HCT116 (cell line): Measurements from ENCODE around the gene GBP2. TPM values are rescaled to one million over a fixed set of nuclear protein-coding genes. Genes with fewer than 3 reads are reported as not detected.

ENCODE experiments used
- ATAC-seq: fragments of 200-7000 bp; cut with Tn5 transposase; 2 replicates; pipeline ENCODE4 v1.9.1; 2020; ENCODE audit warnings: mild to moderate bottlenecking, moderate library complexity
- BruUV-seq: library from RNA; stranded (reverse); fragments of 400-500 nt; replicated peaks from 2 replicates; lab custom pipeline; 2021; lab: Mats Ljungman, UMichigan
- CTCF ChIA-PET: fragments of 300-600 bp; sonication (Branson Sonifier 250); formaldehyde crosslinking; loops from one replicate; lab custom pipeline; 2021; ENCODE audit warnings: antibody characterized with exemption; lab: Charles Lee
- POLR2A ChIA-PET: fragments of 300-600, 350-600 bp; sonication (Branson Sonifier 250); formaldehyde crosslinking; loops from one replicate; lab custom pipeline; 2021; ENCODE audit warnings: antibody characterized with exemption; lab: Charles Lee
- RAD21 ChIA-PET, 2 experiments: fragments of 300-600 bp; sonication (Branson Sonifier 250); formaldehyde crosslinking; loops; one replicate each; lab custom pipeline; 2023; ENCODE audit warnings: low total read pairs in 2 of 2; ENCODE audit not compliant: uncharacterized antibody in 2 of 2, unreplicated experiment in 2 of 2, low non-redundant PET in 1 of 2; lab: Charles Lee
- DNase-seq: peaks from one replicate; pipeline ENCODE4 v3.0.0-alpha.2; 2010; ENCODE audit warnings: low read depth, low spot score
- H2AFZ ChIP-seq: fragments of 200-600 bp; shearing (Covaris generic), sonication (generic); 2 replicates; pipeline ENCODE4 v1.6.1; 2017; ENCODE audit warnings: low read depth, mixed run types, mixed read lengths, antibody characterized with exemption, low read length; ENCODE audit not compliant: poor library complexity, severe bottlenecking
- H3K27ac ChIP-seq: 2 replicates; pipeline ENCODE4 v1.5.1; 2012; ENCODE audit warnings: low read depth, low read length
- H3K27me3 ChIP-seq: fragments of 200-600 bp; sonication (generic); 2 replicates; pipeline ENCODE4 v1.6.1; 2016; ENCODE audit warnings: mixed run types, low read length, mixed read lengths; ENCODE audit not compliant: insufficient read depth
- H3K36me3 ChIP-seq, 2 experiments: fragments of 200-500 bp in 1 of 2; fragments of 200-600 bp in 1 of 2; sonication (Bioruptor generic) in 1 of 2; sonication (generic) in 1 of 2; 2 replicates each; pipeline versions ENCODE4 v1.5.1 to v1.6.1; 2014 to 2016; ENCODE audit warnings: low read length in 2 of 2, inconsistent platforms in 1 of 2, mixed read lengths in 1 of 2, mixed run types in 1 of 2; ENCODE audit not compliant: insufficient read depth in 2 of 2, control insufficient read depth in 1 of 2
- H3K4me1 ChIP-seq, 2 experiments: fragments of 200-600 bp in 1 of 2; sonication (generic) in 1 of 2; 2 replicates each; pipeline versions ENCODE4 v1.5.1 to v1.6.1; 2012 to 2017; ENCODE audit warnings: low read length in 2 of 2, inconsistent platforms in 1 of 2, mild to moderate bottlenecking in 1 of 2, mixed read lengths in 1 of 2, mixed run types in 1 of 2, moderate library complexity in 1 of 2; ENCODE audit not compliant: insufficient read depth in 2 of 2, control insufficient read depth in 1 of 2
- H3K4me2 ChIP-seq: fragments of 200-600 bp; sonication (generic); 2 replicates; pipeline ENCODE4 v1.6.1; 2017; ENCODE audit warnings: mixed run types, low read length, mixed read lengths
- H3K4me3 ChIP-seq, 2 experiments: fragments of 200-600 bp in 1 of 2; sonication (generic) in 1 of 2; replicated peaks in 1 of 2; 2 replicates each; pipeline ENCODE4 v1.5.1; 2011 to 2016; ENCODE audit warnings: low read length in 2 of 2, control low read depth in 1 of 2, low read depth in 1 of 2, mild to moderate bottlenecking in 1 of 2, mixed read lengths in 1 of 2, mixed run types in 1 of 2
- H3K79me2 ChIP-seq: fragments of 200-600 bp; sonication (generic); 2 replicates; pipeline ENCODE4 v1.6.1; 2017; ENCODE audit warnings: mild to moderate bottlenecking, mixed run types, low read length, moderate library complexity, mixed read lengths; ENCODE audit not compliant: insufficient read depth
- H3K9ac ChIP-seq: fragments of 200-600 bp; sonication (generic); 2 replicates; pipeline ENCODE4 v1.6.1; 2016; ENCODE audit warnings: low read length, mixed read lengths
- H3K9me2 ChIP-seq: fragments of 200-600 bp; sonication (generic), shearing (Covaris generic); 2 replicates; pipeline ENCODE4 v1.6.1; 2017; ENCODE audit warnings: mixed run types, mild to moderate bottlenecking, moderate library complexity; ENCODE audit not compliant: insufficient read depth
- H3K9me3 ChIP-seq, 2 experiments: fragments of 200-500 bp in 1 of 2; fragments of 200-600 bp in 1 of 2; sonication (Bioruptor generic) in 1 of 2; sonication (generic) in 1 of 2; 2 replicates each; pipeline ENCODE4 v1.6.1; 2014 to 2017; ENCODE audit warnings: low read length in 2 of 2, mixed read lengths in 2 of 2, inconsistent platforms in 1 of 2, low read depth in 1 of 2, mild to moderate bottlenecking in 1 of 2, mixed run types in 1 of 2, moderate library complexity in 1 of 2; ENCODE audit not compliant: control insufficient read depth in 1 of 2, insufficient read depth in 1 of 2
- H4K20me1 ChIP-seq: fragments of 200-600 bp; sonication (generic), shearing (Covaris generic); 2 replicates; pipeline ENCODE4 v1.6.1; 2017; ENCODE audit warnings: mixed run types, mild to moderate bottlenecking, moderate library complexity; ENCODE audit not compliant: insufficient read depth
- CBX3 ChIP-seq: IDR thresholded peaks from 2 replicates; pipeline ENCODE4 v1.6.1; 2012; ENCODE audit warnings: low read depth
- CEBPB ChIP-seq: IDR thresholded peaks from 2 replicates; pipeline ENCODE4 v1.6.1; 2012; ENCODE audit warnings: low read depth
- CTCF ChIP-seq, 3 experiments: fragments of 200-600 bp in 1 of 3; sonication (generic) in 1 of 3; IDR thresholded peaks in 2 of 3; conservative IDR thresholded peaks in 1 of 3; 2 replicates each; pipeline ENCODE4 v1.5.1; 2012 to 2017; ENCODE audit warnings: low read depth in 2 of 3, low read length in 2 of 3, antibody characterized with exemption in 1 of 3, borderline replicate concordance in 1 of 3, control low read depth in 1 of 3, mild to moderate bottlenecking in 1 of 3, mixed read lengths in 1 of 3, mixed run types in 1 of 3, moderate library complexity in 1 of 3; ENCODE audit not compliant: insufficient read depth in 1 of 3
- EGR1 ChIP-seq: IDR thresholded peaks from 2 replicates; pipeline ENCODE4 v1.6.1; 2012; ENCODE audit warnings: low read depth
- ELF1 ChIP-seq: IDR thresholded peaks from 2 replicates; pipeline ENCODE4 v1.6.1; 2012; ENCODE audit warnings: low read depth, borderline replicate concordance
- EZH2 ChIP-seq: fragments of 200-600 bp; sonication (generic); IDR thresholded peaks from 2 replicates; pipeline ENCODE4 v1.6.1; 2017; ENCODE audit warnings: antibody characterized with exemption, mixed run types
- EZH2phosphoT487 ChIP-seq: fragments of 200-600 bp; IDR thresholded peaks from 2 replicates; pipeline ENCODE4 v1.6.1; 2018; ENCODE audit warnings: antibody characterized with exemption, borderline replicate concordance
- JUND ChIP-seq: IDR thresholded peaks from 2 replicates; pipeline ENCODE4 v1.6.1; 2012
- RAD21 ChIP-seq: IDR thresholded peaks from 2 replicates; pipeline ENCODE4 v1.6.1; 2012; ENCODE audit warnings: low read depth, mild to moderate bottlenecking
- SIN3A ChIP-seq: IDR thresholded peaks from 2 replicates; pipeline ENCODE4 v1.6.1; 2012; ENCODE audit warnings: low read depth
- SP1 ChIP-seq: IDR thresholded peaks from 2 replicates; pipeline ENCODE4 v1.6.1; 2012; ENCODE audit warnings: low read depth
- SRF ChIP-seq: IDR thresholded peaks from 2 replicates; pipeline ENCODE4 v1.6.1; 2012; ENCODE audit warnings: low read depth
- TCF7L2 ChIP-seq: IDR thresholded peaks from 2 replicates; pipeline ENCODE4 v1.7.0; 2011; ENCODE audit warnings: borderline replicate concordance, inconsistent platforms; ENCODE audit not compliant: insufficient read depth, insufficient read length; ENCODE audit errors: extremely low read depth
- ZFX ChIP-seq: fragments of 450-650 bp; IDR thresholded peaks from 2 replicates; pipeline ENCODE4 v1.6.1; 2017
- ZNF274 ChIP-seq: fragments of 200-500 bp; sonication (Bioruptor generic); IDR thresholded peaks from 2 replicates; pipeline ENCODE4 v1.6.1; 2014; ENCODE audit warnings: mild to moderate bottlenecking, low read depth, low read length, inconsistent platforms
- intact Hi-C: fragments of 100-400 bp; cut with micrococcal nuclease; formaldehyde crosslinking; loops from 2 replicates; pipeline ENCODE4 v1.10.0; 2022
- total RNA-seq: library from RNA; stranded (reverse); gene quantifications from one replicate; pipeline ENCODE4 v1.2.1, GENCODE V29; 2021; ENCODE audit not compliant: unreplicated experiment
- TF ChIP-seq, protein P1 (sequence below): IDR thresholded peaks from 2 replicates; pipeline ENCODE4 v1.6.1; 2012

The GBP2 gene
- total RNA-seq, 1 experiment from 2014 or later = 0.98 TPM

- no peak for TF ChIP-seq EZH2phosphoT487
- TF ChIP-seq RAD21 = no peak
- no peak for TF ChIP-seq CEBPB
- TF ChIP-seq JUND = no peak
- TF ChIP-seq SIN3A = no peak
- TF ChIP-seq CTCF (IDR thresholded peaks at IDR 0.05 in 2 of 3, conservative IDR thresholded peaks at IDR 0.05 in 1 of 3; ENCODE audit: borderline replicate concordance in 1 of 3, insufficient read depth in 1 of 3, low read depth in 2 of 3, low read length in 2 of 3) = no peak
- no peak for TF ChIP-seq CBX3
- no peak for TF ChIP-seq ZNF274
- TF ChIP-seq, all 23 proteins: peak for 0
Observed at GRCh38 chr1:89068291-89068690, 57.6 kb downstream of the GBP2 start (continued).

GRCh38 chr1:89065079-89065868 lies 60.6 kb downstream of the GBP2 start, which contains the start of gene GBP1:
GBP1 (minus strand) TSS chr1:89065208; CDS start chr1:89063234, 1,974 bp downstream.
- Histone ChIP-seq H3K27me3 (no peaks in the 10 kb centered on the region), H3K4me3 (no peak within 1 kb of the TSS), H3K4me1 (no peaks in the 10 kb centered on the region), H3K9me3 (no peaks in the 10 kb centered on the region), H2AFZ (no peak within 1 kb of the TSS), H3K9me2 (no peaks in the 10 kb centered on the region), H3K27ac (no peak within 1 kb of the TSS), H3K79me2 (no peaks in the 10 kb centered on the region), H4K20me1 (no peaks in the 10 kb centered on the region), H3K4me2 (no peak within 1 kb of the TSS), H3K9ac (no peak within 1 kb of the TSS), H3K36me3 (no peaks in the 10 kb centered on the region)
- no peak for TF ChIP-seq CTCF (IDR thresholded peaks at IDR 0.05 in 2 of 3, conservative IDR thresholded peaks at IDR 0.05 in 1 of 3; ENCODE audit: borderline replicate concordance in 1 of 3, insufficient read depth in 1 of 3, low read depth in 2 of 3, low read length in 2 of 3)
- TF ChIP-seq ELF1 = no peak
- TF ChIP-seq TCF7L2 = no peak
- TF ChIP-seq SP1 = no peak
- no peak for TF ChIP-seq ZFX
- TF ChIP-seq EZH2 = no peak
- TF ChIP-seq CBX3 = no peak
- TF ChIP-seq, protein P1, sequence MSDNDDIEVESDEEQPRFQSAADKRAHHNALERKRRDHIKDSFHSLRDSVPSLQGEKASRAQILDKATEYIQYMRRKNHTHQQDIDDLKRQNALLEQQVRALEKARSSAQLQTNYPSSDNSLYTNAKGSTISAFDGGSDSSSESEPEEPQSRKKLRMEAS = no peak
- TF ChIP-seq CEBPB = no peak
- no peak for TF ChIP-seq SRF
- no peak for TF ChIP-seq EZH2phosphoT487
- no peak for TF ChIP-seq EGR1
- ChIA-PET POLR2A (no interaction called here), RAD21 (no interaction called here), CTCF (no interaction called here)
- no peak for ATAC-seq
- no peak for DNase-seq
- intact Hi-C loops = no loop called here
- BruUV-seq = no TSS peak
